Measurements from ENCODE around the gene SOAT1.

SOAT1 gene

GRCh38 chr1:179327679-179328078 is 34.1 kb downstream of the SOAT1 start:
- Histone ChIP-seq H3K27me3 (no peaks in the 10 kb centered on the region), H3K27ac (no peak overlapping the region), H3K36me3 (no peaks in the 10 kb centered on the region), H3K9me3 (peaks cover 0 to 4% (median 0%) of the 10 kb centered on the region in 3 donors), H3K4me1 (no peaks in the 10 kb centered on the region), H3K4me3 (no peak overlapping the region)
- intact Hi-C loops (cut with DNase I; ENCODE audit: low total_unique reads): no loop called here
- DNase-seq: no peak
- TF ChIP-seq CTCF (IDR thresholded peaks at IDR 0.05): no peak

- no peaks in the 10 kb centered on the region for H3K4me1 ChIP-seq
- TF ChIP-seq CTCF (IDR thresholded peaks at IDR 0.05): no peak
- DNase-seq: no peak
- H3K4me3 ChIP-seq: no peak overlapping the region
- no peaks in the 10 kb centered on the region for H3K27me3 ChIP-seq
- no peak overlapping the region for H3K27ac ChIP-seq
- intact Hi-C loops (cut with DNase I; ENCODE audit: low total_unique reads): no loop called here
- peaks cover 0 to 4% (median 0%) of the 10 kb centered on the region in 3 donors for H3K9me3 ChIP-seq
- no peaks in the 10 kb centered on the region for H3K36me3 ChIP-seq
Measured at GRCh38 chr1:179329862-179330261, 36.3 kb downstream of the SOAT1 start.

GRCh38 chr1:179334440-179334839 is 40.8 kb downstream of the SOAT1 start:
- TF ChIP-seq CTCF (IDR thresholded peaks at IDR 0.05): no peak
- H3K4me3 ChIP-seq: no peak overlapping the region
- H3K9me3 ChIP-seq: peaks cover 0 to 4% (median 0%) of the 10 kb centered on the region in 3 donors
- no peak for DNase-seq
- H3K4me1 ChIP-seq: no peaks in the 10 kb centered on the region
- H3K27me3 ChIP-seq: no peaks in the 10 kb centered on the region
- no peak overlapping the region for H3K27ac ChIP-seq
- intact Hi-C loops (cut with DNase I; ENCODE audit: low total_unique reads): no loop called here
- peaks cover 10 to 11% (median 11%) of the 10 kb centered on the region in 3 donors for H3K36me3 ChIP-seq

DNA sequence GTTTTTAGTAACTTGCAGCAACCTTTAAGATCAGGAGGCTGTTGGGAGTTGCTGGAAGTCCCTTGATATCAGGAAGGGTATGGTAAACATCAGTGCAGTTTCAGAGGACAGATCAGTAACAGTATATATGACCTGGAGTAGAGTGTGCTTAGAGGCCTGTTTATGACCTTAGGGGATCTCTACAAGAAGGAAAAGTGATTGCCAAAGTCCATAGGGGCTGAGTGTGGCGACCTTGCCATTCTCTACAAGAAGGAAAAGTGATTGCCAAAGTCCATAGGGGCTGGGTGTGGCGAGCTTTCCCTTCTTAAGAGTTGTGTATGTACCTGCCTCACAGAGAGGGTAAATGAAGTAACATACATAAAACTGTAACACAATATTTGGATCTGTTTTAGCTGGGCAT is 43.7 kb downstream of the SOAT1 start:
- no peak for TF ChIP-seq CTCF (IDR thresholded peaks at IDR 0.05)
- no peaks in the 10 kb centered on the region for H3K9me3 ChIP-seq
- DNase-seq: no peak
- H3K27me3 ChIP-seq: no peaks in the 10 kb centered on the region
- H3K4me3 ChIP-seq: no peak overlapping the region
- H3K36me3 ChIP-seq: peaks cover 17 to 31% (median 30%) of the 10 kb centered on the region in 3 donors
- H3K27ac ChIP-seq: no peak overlapping the region
- H3K4me1 ChIP-seq: no peaks in the 10 kb centered on the region
- intact Hi-C loops (cut with DNase I; ENCODE audit: low total_unique reads): no loop called here

- intact Hi-C loops (cut with DNase I; ENCODE audit: low total_unique reads): no loop called here
- Histone ChIP-seq H3K4me3 (no peak overlapping the region), H3K27ac (no peak overlapping the region), H3K4me1 (no peaks in the 10 kb centered on the region), H3K36me3 (peaks cover 17 to 38% (median 30%) of the 10 kb centered on the region in 3 donors), H3K27me3 (no peaks in the 10 kb centered on the region), H3K9me3 (no peaks in the 10 kb centered on the region)
- TF ChIP-seq CTCF (IDR thresholded peaks at IDR 0.05): no peak
- no peak for DNase-seq
Measured at GRCh38 chr1:179337942-179338560, 44.5 kb downstream of the SOAT1 start.

DNA sequence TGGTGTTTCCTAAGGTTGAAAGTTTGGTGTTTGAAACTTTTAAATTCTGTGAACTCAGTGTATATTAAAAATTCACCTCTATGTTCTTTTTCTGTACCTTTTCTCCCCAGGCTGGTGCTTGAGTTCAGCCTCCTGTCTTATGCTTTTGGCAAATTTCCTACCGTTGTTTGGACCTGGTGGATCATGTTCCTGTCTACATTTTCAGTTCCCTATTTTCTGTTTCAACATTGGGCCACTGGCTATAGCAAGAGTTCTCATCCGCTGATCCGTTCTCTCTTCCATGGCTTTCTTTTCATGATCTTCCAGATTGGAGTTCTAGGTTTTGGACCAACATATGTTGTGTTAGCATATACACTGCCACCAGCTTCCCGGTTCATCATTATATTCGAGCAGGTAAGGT is 47.3 kb downstream of the SOAT1 start:
- intact Hi-C loops (cut with DNase I; ENCODE audit: low total_unique reads): no loop called here
- H3K4me3 ChIP-seq: no peak overlapping the region

More for the DNA sequence above, 47.3 kb downstream of the SOAT1 start:
- no peaks in the 10 kb centered on the region for H3K9me3 ChIP-seq
- H3K27me3 ChIP-seq: no peaks in the 10 kb centered on the region
- no peaks in the 10 kb centered on the region for H3K4me1 ChIP-seq
- no peak for TF ChIP-seq CTCF (IDR thresholded peaks at IDR 0.05)
- DNase-seq: no peak
- H3K36me3 ChIP-seq: peaks cover 28 to 58% (median 50%) of the 10 kb centered on the region in 3 donors
- H3K27ac ChIP-seq: no peak overlapping the region

Measured in tibial artery (tissue), 4 donors.